ENCODE measurements around the gene DAZL. TPM values are rescaled to one million over a fixed set of nuclear protein-coding genes. Genes with fewer than 3 reads are reported as not detected.
A peak's percentile ranks its signal among the peaks of the same experiment; 100 is the strongest.

Gene DAZL
- total and polyA plus RNA-seq, 9 of the 15 experiments (the other 6 are each of a cell fraction or from before 2014, with no cell fraction given): not detected

DNA sequence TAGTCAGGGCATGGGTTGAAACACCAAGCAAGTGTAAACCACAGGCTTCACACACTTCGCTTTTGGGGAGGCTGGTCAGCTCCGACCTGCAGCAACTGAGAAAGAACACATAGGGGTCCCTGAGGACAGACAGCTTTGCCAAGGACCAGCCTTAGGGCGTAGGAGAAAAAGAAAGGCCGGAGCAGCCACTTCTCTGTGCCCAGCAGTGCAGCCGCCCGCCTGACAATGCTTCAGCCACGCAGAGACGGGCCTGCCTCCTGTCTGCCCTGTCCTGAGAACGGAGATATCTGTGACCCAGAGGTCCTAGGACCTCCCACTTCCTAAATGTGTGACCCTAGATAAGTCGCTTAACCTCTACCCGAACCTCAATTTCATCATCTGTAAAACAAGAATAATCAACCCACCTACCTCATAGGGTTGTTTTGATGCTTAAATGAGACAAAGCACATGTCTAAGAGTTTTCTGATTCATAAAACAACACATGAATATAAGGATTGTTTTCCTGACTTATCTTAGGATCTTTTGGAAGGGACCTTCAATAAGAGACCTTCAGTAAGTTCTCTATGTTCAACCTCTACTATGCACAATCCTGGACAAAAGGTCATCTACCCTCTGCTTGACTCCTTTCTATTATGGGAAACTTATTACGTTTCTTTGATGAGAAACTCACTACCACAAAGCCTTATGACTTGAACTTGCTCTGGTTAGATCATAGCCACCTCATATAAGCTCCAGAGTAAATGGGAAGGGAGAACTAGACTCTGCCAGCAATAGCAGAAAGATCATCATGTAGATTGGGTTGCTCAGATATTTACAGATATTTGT lies 58.8 kb downstream of the DAZL start:
- in situ Hi-C loops (cut with MboI) (loop anchor here (25.0 kb wide), 2 partner anchors 909 to 1334 kb away; partner anchors contain the start of gene CAPN7), intact Hi-C loops (cut with micrococcal nuclease) (loop anchor here (1.0 to 10.0 kb wide), 2 partner anchors 242 to 912 kb away; no protein-coding TSS in a partner anchor)
- H3K9ac ChIP-seq (ENCODE audit: insufficient read depth in 1 of 2, low read depth in 2 of 2, low read length in 2 of 2): peak overlapping the region in 1 of 2 experiments; percentile 81; a peak in 2 of 4 replicates
- no peaks in the 10 kb centered on the region for H3K9me1 ChIP-seq (ENCODE audit: control insufficient read depth, insufficient read depth, low read length)
- H3K4me3 ChIP-seq: no peak overlapping the region
- FAIRE-seq (peak; percentile 26), DNase-seq (ENCODE audit: extremely low read depth in 1 of 4, low spot score in 3 of 4) (peak in 2 of 4 experiments; percentile 63 to 84), ATAC-seq (peak; percentile 93)
- H3K27me3 ChIP-seq (ENCODE audit: control insufficient read depth in 2 of 2, insufficient read depth in 2 of 2, low read length in 2 of 2): peaks cover 0 to 2% of the 10 kb centered on the region in 2 experiments; a peak in 3 of 5 replicates
- peaks cover 4 to 30% of the 10 kb centered on the region in 2 experiments; a peak in 4 of 5 replicates for H3K4me1 ChIP-seq (replicated peaks in 1 of 2; ENCODE audit: control insufficient read depth in 2 of 2, insufficient read depth in 2 of 2, low read length in 2 of 2)
- no peaks in the 10 kb centered on the region for H3K36me3 ChIP-seq (ENCODE audit: control insufficient read depth, insufficient read depth, low read length)
- 2% methylated on average over 12 of the region's 12 CpGs for WGBS (ENCODE audit: insufficient coverage, low coverage, missing lambda C conversion rate)
- BruUV-seq (replicated peaks): no TSS peak
- no peak overlapping the region for H3K27ac ChIP-seq (ENCODE audit: extremely low read depth, low read depth, low read length)
- peak overlapping the region; percentile 62 for H3K4me2 ChIP-seq (ENCODE audit: insufficient read depth, low read length)
- CTCF ChIA-PET (ENCODE audit: low intra/inter-chr PET ratio): interaction anchor here (0.7 kb wide), 1 partner anchor 12 kb away, joined by 4 read pairs; no protein-coding TSS in a partner anchor
- no peaks in the 10 kb centered on the region for H3K9me3 ChIP-seq (replicated peaks; ENCODE audit: control insufficient read depth, insufficient read depth, low read depth, low read length)
- POLR2A ChIA-PET: interaction anchor here (0.7 kb wide), 1 partner anchor 1427 kb away, joined by 3 read pairs; no protein-coding TSS in a partner anchor
- peak overlapping the region; percentile 77 for H2AFZ ChIP-seq (ENCODE audit: low read depth, low read length)
- no peaks in the 10 kb centered on the region for H4K20me1 ChIP-seq (replicated peaks; ENCODE audit: control insufficient read depth, insufficient read depth, low read length)
- no peaks in the 10 kb centered on the region for H3K79me2 ChIP-seq (ENCODE audit: control insufficient read depth, insufficient read depth, low read length)
- TF ChIP-seq ZNF79 (CRISPR knock-in tag; IDR thresholded peaks at IDR 0.05; ENCODE audit: low read depth) (no peak), RBFOX2 (IDR thresholded peaks at IDR 0.05; ENCODE audit: low read depth, low read length) (peak; percentile 76), EP300 (IDR thresholded peaks at IDR 0.05; ENCODE audit: low read length) (peak; percentile 92), TAF9B (IDR thresholded peaks at IDR 0.05; ENCODE audit: partially characterized antibody) (no peak), CREB1 (IDR thresholded peaks at IDR 0.05) (no peak), CREB1 (CRISPR knock-in tag; IDR thresholded peaks at IDR 0.05) (no peak), HNRNPL (IDR thresholded peaks at IDR 0.05; ENCODE audit: low read depth, low read length) (no peak), SMAD3 (CRISPR knock-in tag; conservative IDR thresholded peaks at IDR 0.05) (no peak), ZNF175 (CRISPR knock-in tag; IDR thresholded peaks at IDR 0.05; ENCODE audit: low read depth) (0 out of 2 replicates have a peak, but pooled peaks have one; percentile 31), HDAC2 (IDR thresholded peaks at IDR 0.05) (0 out of 2 replicates have a peak, but pooled peaks have one; percentile 51), ZNF311 (CRISPR knock-in tag; IDR thresholded peaks at IDR 0.05) (no peak), ZNF584 (CRISPR knock-in tag; IDR thresholded peaks at IDR 0.05; ENCODE audit: low read depth) (peak; percentile 16; the same call in 1 of the 2 replicates)
- TF ChIP-seq, protein P1, sequence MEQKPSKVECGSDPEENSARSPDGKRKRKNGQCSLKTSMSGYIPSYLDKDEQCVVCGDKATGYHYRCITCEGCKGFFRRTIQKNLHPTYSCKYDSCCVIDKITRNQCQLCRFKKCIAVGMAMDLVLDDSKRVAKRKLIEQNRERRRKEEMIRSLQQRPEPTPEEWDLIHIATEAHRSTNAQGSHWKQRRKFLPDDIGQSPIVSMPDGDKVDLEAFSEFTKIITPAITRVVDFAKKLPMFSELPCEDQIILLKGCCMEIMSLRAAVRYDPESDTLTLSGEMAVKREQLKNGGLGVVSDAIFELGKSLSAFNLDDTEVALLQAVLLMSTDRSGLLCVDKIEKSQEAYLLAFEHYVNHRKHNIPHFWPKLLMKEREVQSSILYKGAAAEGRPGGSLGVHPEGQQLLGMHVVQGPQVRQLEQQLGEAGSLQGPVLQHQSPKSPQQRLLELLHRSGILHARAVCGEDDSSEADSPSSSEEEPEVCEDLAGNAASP (IDR thresholded peaks at IDR 0.05): no peak
- TF ChIP-seq, protein P2, sequence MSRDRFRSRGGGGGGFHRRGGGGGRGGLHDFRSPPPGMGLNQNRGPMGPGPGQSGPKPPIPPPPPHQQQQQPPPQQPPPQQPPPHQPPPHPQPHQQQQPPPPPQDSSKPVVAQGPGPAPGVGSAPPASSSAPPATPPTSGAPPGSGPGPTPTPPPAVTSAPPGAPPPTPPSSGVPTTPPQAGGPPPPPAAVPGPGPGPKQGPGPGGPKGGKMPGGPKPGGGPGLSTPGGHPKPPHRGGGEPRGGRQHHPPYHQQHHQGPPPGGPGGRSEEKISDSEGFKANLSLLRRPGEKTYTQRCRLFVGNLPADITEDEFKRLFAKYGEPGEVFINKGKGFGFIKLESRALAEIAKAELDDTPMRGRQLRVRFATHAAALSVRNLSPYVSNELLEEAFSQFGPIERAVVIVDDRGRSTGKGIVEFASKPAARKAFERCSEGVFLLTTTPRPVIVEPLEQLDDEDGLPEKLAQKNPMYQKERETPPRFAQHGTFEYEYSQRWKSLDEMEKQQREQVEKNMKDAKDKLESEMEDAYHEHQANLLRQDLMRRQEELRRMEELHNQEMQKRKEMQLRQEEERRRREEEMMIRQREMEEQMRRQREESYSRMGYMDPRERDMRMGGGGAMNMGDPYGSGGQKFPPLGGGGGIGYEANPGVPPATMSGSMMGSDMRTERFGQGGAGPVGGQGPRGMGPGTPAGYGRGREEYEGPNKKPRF (IDR thresholded peaks at IDR 0.05; ENCODE audit: low read depth, low read length): no peak
